Epithelial cell of proximal tubule (primary cell): ENCODE data around the gene SNAPC4. TPM values are rescaled to one million over a fixed set of nuclear protein-coding genes. Genes with fewer than 3 reads are reported as not detected.

Experiments
- DNase-seq: peaks from one replicate; pipeline ENCODE4 v3.0.0-alpha.2; 2011; ENCODE audit warnings: low read depth
- H3K4me3 ChIP-seq: 2 replicates; pipeline ENCODE4 v1.5.1; 2011; ENCODE audit warnings: low read depth, mild to moderate bottlenecking, low read length
- total RNA-seq: library from RNA; depleted of rRNA; stranded (reverse); fragments of >200 nt; gene quantifications from 2 replicates; pipeline ENCODE4 v1.2.3, GENCODE V29; 2015
- TF ChIP-seq, protein P1 (sequence below): conservative IDR thresholded peaks from 2 replicates; pipeline ENCODE4 v1.5.1; 2012; ENCODE audit warnings: low read depth, mild to moderate bottlenecking, low read length

The SNAPC4 gene
- total RNA-seq, 1 donor from 2014 or later = 22.4 TPM

DNA sequence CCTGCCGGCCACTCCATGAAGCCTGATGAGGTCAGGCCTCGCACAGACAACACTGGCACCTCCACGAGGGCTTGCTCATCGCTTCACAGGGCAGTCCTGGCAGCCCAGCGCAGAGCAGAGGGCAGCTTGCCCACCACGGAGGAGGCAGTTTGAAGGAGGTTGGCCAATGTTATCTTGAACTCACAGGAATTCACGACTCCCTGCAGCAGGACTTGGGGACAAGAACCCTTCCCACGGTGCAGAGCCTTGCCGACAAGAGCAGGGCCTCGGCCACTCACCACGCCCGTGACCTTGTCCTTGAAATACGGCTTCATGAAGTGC lies 5.0 kb downstream of the SNAPC4 start:
- no peak for DNase-seq
- H3K4me3 ChIP-seq = no peak overlapping the region
- TF ChIP-seq, protein P1, sequence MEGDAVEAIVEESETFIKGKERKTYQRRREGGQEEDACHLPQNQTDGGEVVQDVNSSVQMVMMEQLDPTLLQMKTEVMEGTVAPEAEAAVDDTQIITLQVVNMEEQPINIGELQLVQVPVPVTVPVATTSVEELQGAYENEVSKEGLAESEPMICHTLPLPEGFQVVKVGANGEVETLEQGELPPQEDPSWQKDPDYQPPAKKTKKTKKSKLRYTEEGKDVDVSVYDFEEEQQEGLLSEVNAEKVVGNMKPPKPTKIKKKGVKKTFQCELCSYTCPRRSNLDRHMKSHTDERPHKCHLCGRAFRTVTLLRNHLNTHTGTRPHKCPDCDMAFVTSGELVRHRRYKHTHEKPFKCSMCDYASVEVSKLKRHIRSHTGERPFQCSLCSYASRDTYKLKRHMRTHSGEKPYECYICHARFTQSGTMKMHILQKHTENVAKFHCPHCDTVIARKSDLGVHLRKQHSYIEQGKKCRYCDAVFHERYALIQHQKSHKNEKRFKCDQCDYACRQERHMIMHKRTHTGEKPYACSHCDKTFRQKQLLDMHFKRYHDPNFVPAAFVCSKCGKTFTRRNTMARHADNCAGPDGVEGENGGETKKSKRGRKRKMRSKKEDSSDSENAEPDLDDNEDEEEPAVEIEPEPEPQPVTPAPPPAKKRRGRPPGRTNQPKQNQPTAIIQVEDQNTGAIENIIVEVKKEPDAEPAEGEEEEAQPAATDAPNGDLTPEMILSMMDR = no peak

DNA sequence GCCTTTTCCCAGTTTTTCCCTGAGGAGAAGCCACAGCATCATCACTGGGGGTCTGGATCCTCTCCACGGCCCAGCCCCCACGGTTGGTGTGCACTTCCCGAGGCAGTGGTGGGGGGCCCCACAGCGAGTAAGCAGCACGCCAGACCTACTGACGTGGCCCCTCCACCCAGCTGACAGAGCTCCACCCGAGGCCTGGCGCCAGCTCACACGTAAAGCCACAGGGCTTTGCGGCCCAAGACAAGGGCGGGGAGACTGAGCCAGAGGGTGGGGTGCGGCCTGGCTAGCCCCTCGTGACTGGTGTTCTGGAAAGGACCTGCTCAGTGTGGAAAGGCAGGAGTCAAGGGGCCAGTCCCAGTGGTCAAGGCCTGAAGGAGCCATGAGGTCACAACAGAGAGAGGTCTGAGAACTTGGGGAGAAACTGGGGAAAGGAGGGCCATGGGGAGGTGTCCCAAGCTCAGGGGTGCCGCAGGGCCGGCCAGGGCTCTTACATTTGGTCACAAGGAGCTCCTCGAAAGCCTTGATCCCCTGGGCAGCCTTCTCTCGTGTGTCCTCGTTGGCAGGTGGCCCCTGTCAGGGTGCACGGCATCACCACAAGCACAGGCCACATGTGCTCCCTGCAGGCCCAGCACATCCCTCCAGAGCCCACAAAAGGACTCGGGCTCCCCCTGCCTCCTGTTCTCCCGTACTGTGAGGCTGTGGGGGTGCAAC lies 5.5 kb downstream of the SNAPC4 start:
- no peak overlapping the region for H3K4me3 ChIP-seq
- no peak for DNase-seq
- TF ChIP-seq, protein P1 = no peak

DNA sequence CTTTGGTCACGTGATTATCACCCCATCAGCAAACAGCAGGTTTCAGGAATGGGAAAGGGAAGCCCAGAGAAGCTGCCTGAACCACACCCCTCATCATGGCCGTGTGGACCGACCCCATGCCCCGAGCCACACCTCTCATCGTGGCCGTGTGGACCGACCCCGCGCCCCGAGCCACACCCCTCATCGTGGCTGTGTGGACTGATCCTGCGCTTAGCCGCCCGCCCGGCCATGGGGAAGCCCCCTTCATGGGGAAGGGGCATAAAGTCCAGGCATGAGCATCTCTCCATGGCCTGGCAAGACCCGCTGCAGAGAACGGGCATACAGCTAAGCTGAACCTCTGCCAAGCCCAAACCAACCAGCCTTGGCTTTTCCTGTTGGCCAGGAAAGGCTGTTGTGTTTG lies 6.4 kb downstream of the SNAPC4 start:
- TF ChIP-seq, protein P1 = no peak
- H3K4me3 ChIP-seq = no peak overlapping the region
- no peak for DNase-seq

DNA sequence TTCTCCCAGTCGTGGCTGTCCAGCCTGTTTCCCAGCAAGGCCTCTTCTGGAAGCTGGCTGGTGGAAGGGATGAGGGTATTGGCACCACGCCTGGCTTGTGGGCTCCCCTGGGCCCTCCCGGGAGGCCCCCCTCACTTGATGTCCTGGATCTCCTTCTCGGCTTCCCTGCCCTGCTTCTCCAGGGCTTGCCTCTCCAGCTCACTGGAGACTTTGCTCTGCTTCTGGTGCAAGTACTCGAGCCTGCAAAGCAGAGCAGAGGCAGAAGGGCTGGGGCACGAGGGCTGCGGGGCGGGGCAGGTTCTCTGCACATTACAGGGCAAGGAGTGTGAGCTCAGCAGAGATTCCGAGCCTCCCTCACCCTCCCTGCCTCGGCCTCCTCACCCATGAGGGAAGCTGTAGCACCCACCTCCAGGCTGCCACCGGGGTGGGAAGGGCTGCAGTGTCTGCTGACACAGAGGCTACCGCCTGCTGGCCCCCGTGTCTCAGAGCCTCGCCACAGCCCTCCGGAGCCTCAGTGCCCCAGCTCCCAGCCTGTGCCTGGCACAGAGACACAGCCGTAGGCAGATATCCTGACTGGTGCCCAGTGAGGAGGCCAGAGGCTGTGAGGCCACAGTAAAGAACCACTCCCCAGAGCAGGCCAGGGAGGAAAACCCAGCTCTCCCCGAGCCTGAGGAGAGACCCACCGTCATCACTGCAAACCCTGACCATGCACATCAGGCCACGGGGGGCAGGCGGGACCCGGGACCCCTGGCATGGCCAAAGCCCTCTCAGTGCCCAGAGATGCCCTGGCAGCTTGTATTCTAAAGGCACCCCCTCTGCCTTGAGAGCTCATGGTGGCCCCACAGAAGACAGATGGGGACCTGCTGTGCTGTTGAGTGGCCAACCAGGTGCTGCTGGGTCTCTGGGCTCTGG lies 7.2 kb downstream of the SNAPC4 start:
- H3K4me3 ChIP-seq = no peak overlapping the region
- DNase-seq = no peak

DNA sequence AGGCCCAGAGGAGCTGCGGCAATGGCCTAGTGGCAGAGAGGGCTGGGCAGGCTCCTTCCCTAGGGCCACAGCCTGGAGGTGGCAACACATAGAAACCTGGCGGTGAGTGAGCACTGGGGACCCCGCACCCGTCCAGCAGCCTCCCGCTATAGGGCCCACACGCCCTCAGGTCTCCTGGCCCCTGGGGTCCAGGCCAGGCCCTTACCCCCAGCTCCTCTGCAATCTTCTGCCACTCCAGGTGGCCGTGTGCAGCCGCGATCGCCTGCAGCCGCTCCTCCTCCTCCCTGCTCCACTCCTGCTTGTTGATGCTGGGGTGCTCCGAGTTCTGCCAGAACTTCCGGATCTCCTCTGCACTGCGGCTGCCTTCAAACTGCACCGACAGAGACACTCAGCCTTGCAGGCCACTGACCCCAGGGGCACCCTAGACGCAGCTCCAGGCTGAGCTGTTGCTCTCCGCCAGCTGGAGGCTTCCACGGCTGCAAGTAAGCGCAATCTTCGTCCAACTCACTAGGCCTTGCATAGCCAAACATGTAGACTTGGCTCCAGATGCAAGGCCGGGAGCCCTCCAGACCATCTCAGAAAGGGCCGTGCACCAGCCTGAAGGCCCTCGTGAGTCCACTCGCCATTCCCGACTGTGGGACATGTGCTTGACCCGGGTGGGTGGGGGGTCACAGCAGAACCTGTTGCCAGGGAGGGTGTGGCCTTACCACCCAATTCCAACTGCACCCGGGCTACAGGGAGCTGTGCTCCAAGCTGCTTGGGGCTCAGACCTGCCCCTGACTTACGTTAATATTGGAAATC lies 8.0 kb downstream of the SNAPC4 start:
- no peak overlapping the region for H3K4me3 ChIP-seq
- no peak for DNase-seq
- TF ChIP-seq, protein P1 = no peak

More for the DNA sequence above, 7.2 kb downstream of the SNAPC4 start:
- TF ChIP-seq, protein P1 = no peak

DNA sequence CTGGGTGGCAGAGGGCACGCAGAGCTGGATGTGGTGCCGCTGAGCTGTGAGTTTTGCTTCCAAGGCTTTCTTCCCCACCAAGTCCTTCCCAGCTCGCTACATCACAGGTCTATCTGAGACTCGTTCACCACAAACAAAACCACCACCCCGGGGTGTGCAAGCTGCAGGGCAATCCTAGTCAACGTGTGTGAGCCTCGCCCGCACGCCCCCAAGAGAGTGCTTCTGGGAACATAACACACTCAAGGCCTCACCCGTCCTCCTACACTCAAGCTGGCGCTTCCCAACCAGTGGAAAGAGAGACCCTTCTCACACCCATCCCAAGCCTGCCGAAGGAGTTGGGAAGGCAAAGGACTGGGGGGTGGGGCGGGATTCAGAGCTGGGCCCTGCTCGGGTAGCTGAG lies 10.6 kb downstream of the SNAPC4 start:
- DNase-seq = no peak
- TF ChIP-seq, protein P1 = no peak
- H3K4me3 ChIP-seq = no peak overlapping the region
